NCI-H1417 (cell line): ENCODE data around the gene SF3A1.
A peak's percentile ranks its signal among the peaks of the same experiment; 100 is the strongest.
"Not testable (repeated sequence)": the region's sequence is repeated elsewhere in the genome, so short reads cannot be mapped to it uniquely, and the experiment has no call there.

ENCODE experiments used
- DNase-seq, 3 experiments: peaks; one replicate each; lab custom pipeline; 2025; lab: John Stamatoyannopoulos, UW

SF3A1 gene

GRCh38 chr22:30356449-30357235 is at the start of gene SF3A1, which contains the start of gene CCDC157:
TSS of gene SF3A1 (minus strand) at chr22:30356894. CDS start at chr22:30356792, 102 bp downstream.
TSS of gene CCDC157 (plus strand) at chr22:30357007. CDS start at chr22:30366001, 8,994 bp downstream.
- DNase-seq, result peak; percentile 83 to 91 (median 90)

- no peak for DNase-seq
Observed at GRCh38 chr22:30406400-30406799, 49.7 kb upstream of the SF3A1 start.

- no peak for DNase-seq
Observed at GRCh38 chr22:30405731-30406130, 49.0 kb upstream of the SF3A1 start.

- no peak for DNase-seq
Observed at GRCh38 chr22:30404307-30404706, 47.6 kb upstream of the SF3A1 start.

- not testable (repeated sequence) for DNase-seq
Observed at GRCh38 chr22:30402766-30403104, 46.0 kb upstream of the SF3A1 start.

GRCh38 chr22:30402028-30402765 is 45.5 kb upstream of the SF3A1 start:
- DNase-seq, result no peak

GRCh38 chr22:30401024-30401423 is 44.3 kb upstream of the SF3A1 start:
- DNase-seq, result not testable (repeated sequence)

GRCh38 chr22:30400159-30400558 is 43.5 kb upstream of the SF3A1 start:
- no peak for DNase-seq

GRCh38 chr22:30399718-30400117 is 43.0 kb upstream of the SF3A1 start:
- no peak for DNase-seq

GRCh38 chr22:30398685-30399680 is 42.3 kb upstream of the SF3A1 start:
- DNase-seq, result no peak

GRCh38 chr22:30397656-30398635 is 41.3 kb upstream of the SF3A1 start:
- no peak for DNase-seq

GRCh38 chr22:30396871-30397655 is 40.4 kb upstream of the SF3A1 start, which contains the start of gene SEC14L2:
TSS of gene SEC14L2 (plus strand) at chr22:30397018. CDS start at chr22:30397117, 99 bp downstream.
- peak; percentile 26 to 54 (median 50) for DNase-seq

- DNase-seq, result no peak
Observed at GRCh38 chr22:30393885-30394284, 37.2 kb upstream of the SF3A1 start.

- DNase-seq, result no peak
Observed at GRCh38 chr22:30393322-30393680, 36.6 kb upstream of the SF3A1 start.

- DNase-seq, result peak in 2 of 3 experiments; percentile 3 to 8
Observed at GRCh38 chr22:30392661-30393321, 36.1 kb upstream of the SF3A1 start.

- peak; percentile 12 to 50 (median 21) for DNase-seq
Observed at GRCh38 chr22:30390974-30391691, 34.4 kb upstream of the SF3A1 start.

GRCh38 chr22:30386960-30387827 is 30.5 kb upstream of the SF3A1 start, which contains the start of gene RNF215:
TSS of gene RNF215 (minus strand) at chr22:30387411. CDS start at chr22:30387313, 98 bp downstream.
- peak; percentile 69 to 77 (median 71) for DNase-seq

- DNase-seq, result no peak
Observed at GRCh38 chr22:30386608-30386959, 29.9 kb upstream of the SF3A1 start.
